AML-193 (cell line): ENCODE data around the gene ERP29.
A peak's percentile ranks its signal among the peaks of the same experiment; 100 is the strongest.
"Not testable (repeated sequence)": the region's sequence is repeated elsewhere in the genome, so short reads cannot be mapped to it uniquely, and the experiment has no call there.

Experiments used
- DNase-seq, 2 experiments: peaks; one replicate each; lab custom pipeline; 2025; lab: John Stamatoyannopoulos, UW

The ERP29 gene

GRCh38 chr12:112001576-112001975 lies 11.7 kb upstream of the ERP29 start:
- DNase-seq = no peak

GRCh38 chr12:112004041-112004440 lies 9.2 kb upstream of the ERP29 start:
- no peak for DNase-seq

- DNase-seq = no peak
These were observed 7.5 kb upstream of the ERP29 start for GRCh38 chr12:112005419-112006395.

- no peak for DNase-seq
These were observed 5.3 kb upstream of the ERP29 start for GRCh38 chr12:112007945-112008344.

- no peak for DNase-seq
These were observed 4.3 kb upstream of the ERP29 start for GRCh38 chr12:112008918-112009317.

GRCh38 chr12:112009596-112009995 lies 3.6 kb upstream of the ERP29 start:
- not testable (repeated sequence) for DNase-seq

- DNase-seq = no peak
These were observed 2.5 kb upstream of the ERP29 start for GRCh38 chr12:112010415-112011344.

GRCh38 chr12:112011685-112012084 lies 1.5 kb upstream of the ERP29 start:
- no peak for DNase-seq

- peak; percentile 56 to 57 for DNase-seq
These were observed 576 bp downstream of the ERP29 start for GRCh38 chr12:112013601-112014402.

- DNase-seq = no peak
These were observed 2.7 kb downstream of the ERP29 start for GRCh38 chr12:112015938-112016337.

- no peak for DNase-seq
These were observed 3.8 kb downstream of the ERP29 start for GRCh38 chr12:112017041-112017440.

- no peak for DNase-seq
These were observed 5.5 kb downstream of the ERP29 start for GRCh38 chr12:112018571-112019237.

- no peak for DNase-seq
These were observed 7.8 kb downstream of the ERP29 start for GRCh38 chr12:112020947-112021457.

- DNase-seq = no peak
These were observed 9.2 kb downstream of the ERP29 start for GRCh38 chr12:112022241-112023016.

- DNase-seq = no peak
These were observed 10.7 kb downstream of the ERP29 start for GRCh38 chr12:112023759-112024396.

- no peak for DNase-seq
These were observed 12.7 kb downstream of the ERP29 start for GRCh38 chr12:112025808-112026375.

GRCh38 chr12:112029301-112029700 lies 16.1 kb downstream of the ERP29 start:
- DNase-seq = peak in 1 of 2 experiments; percentile 12

GRCh38 chr12:112031472-112031871 lies 18.2 kb downstream of the ERP29 start:
- no peak for DNase-seq

- no peak for DNase-seq
These were observed 19.1 kb downstream of the ERP29 start for GRCh38 chr12:112032292-112032691.
